Stimulated activated CD8-positive, alpha-beta memory T cell treated with anti-CD3 and anti-CD28 coated beads, Interleukin-7, amount 100 ng/mL, for 48 hours (primary cell): Measurements from ENCODE around the gene NANOS2.
"Not testable (repeated sequence)": the region's sequence is repeated elsewhere in the genome, so short reads cannot be mapped to it uniquely, and the experiment has no call there.

Source experiments
- DNase-seq, 2 donors: peaks; one replicate each; pipeline ENCODE4 v3.0.0-alpha.2; 2020; ENCODE audit warnings: low read depth in 1 of 2; ENCODE audit errors: extremely low read depth in 1 of 2

Gene NANOS2

GRCh38 chr19:45895983-45896599 lies 18.5 kb downstream of the NANOS2 start:
- DNase-seq, result not testable (repeated sequence)

GRCh38 chr19:45895519-45895972 lies 19.0 kb downstream of the NANOS2 start:
- no peak for DNase-seq

- DNase-seq, result no peak
Measured at GRCh38 chr19:45890877-45891276, 23.7 kb downstream of the NANOS2 start.

GRCh38 chr19:45889210-45889885 lies 25.2 kb downstream of the NANOS2 start:
- no peak for DNase-seq

GRCh38 chr19:45887200-45887710 lies 27.3 kb downstream of the NANOS2 start:
- DNase-seq, result no peak

- peak; percentile 73 to 91 for DNase-seq
Measured at GRCh38 chr19:45886427-45887199, 28.0 kb downstream of the NANOS2 start.

GRCh38 chr19:45885556-45886426 lies 28.8 kb downstream of the NANOS2 start, which contains the start of gene IRF2BP1:
Gene IRF2BP1, minus strand, starts transcription at chr19:45886141. Its CDS starts 367 bp downstream, at chr19:45885774.
- peak; percentile 69 to 83 for DNase-seq

GRCh38 chr19:45884682-45885555 lies 29.7 kb downstream of the NANOS2 start:
- DNase-seq, result no peak

- no peak for DNase-seq
Measured at GRCh38 chr19:45883881-45884681, 30.5 kb downstream of the NANOS2 start.

- DNase-seq, result no peak
Measured at GRCh38 chr19:45883586-45883880, 31.0 kb downstream of the NANOS2 start.

GRCh38 chr19:45882652-45883585 lies 31.7 kb downstream of the NANOS2 start:
- peak; percentile 72 to 73 for DNase-seq

- no peak for DNase-seq
Measured at GRCh38 chr19:45881909-45882528, 32.6 kb downstream of the NANOS2 start.

- no peak for DNase-seq
Measured at GRCh38 chr19:45881082-45881908, 33.3 kb downstream of the NANOS2 start.

- DNase-seq, result no peak
Measured at GRCh38 chr19:45879971-45880370, 34.6 kb downstream of the NANOS2 start.

- DNase-seq, result no peak
Measured at GRCh38 chr19:45879055-45879454, 35.5 kb downstream of the NANOS2 start.

- no peak for DNase-seq
Measured at GRCh38 chr19:45878043-45878794, 36.4 kb downstream of the NANOS2 start.
